GM21786 (cell line): ENCODE results near the gene ZMIZ1.

Source experiments
- ATAC-seq: cut with Tn5 transposase; IDR thresholded peaks from one replicate; pipeline ENCODE4 v1.9.1; 2021; ENCODE audit not compliant: unreplicated experiment

ZMIZ1 gene

GRCh38 chr10:79116368-79116767 lies 47.6 kb downstream of the ZMIZ1 start:
- peak; percentile 26 for ATAC-seq

DNA sequence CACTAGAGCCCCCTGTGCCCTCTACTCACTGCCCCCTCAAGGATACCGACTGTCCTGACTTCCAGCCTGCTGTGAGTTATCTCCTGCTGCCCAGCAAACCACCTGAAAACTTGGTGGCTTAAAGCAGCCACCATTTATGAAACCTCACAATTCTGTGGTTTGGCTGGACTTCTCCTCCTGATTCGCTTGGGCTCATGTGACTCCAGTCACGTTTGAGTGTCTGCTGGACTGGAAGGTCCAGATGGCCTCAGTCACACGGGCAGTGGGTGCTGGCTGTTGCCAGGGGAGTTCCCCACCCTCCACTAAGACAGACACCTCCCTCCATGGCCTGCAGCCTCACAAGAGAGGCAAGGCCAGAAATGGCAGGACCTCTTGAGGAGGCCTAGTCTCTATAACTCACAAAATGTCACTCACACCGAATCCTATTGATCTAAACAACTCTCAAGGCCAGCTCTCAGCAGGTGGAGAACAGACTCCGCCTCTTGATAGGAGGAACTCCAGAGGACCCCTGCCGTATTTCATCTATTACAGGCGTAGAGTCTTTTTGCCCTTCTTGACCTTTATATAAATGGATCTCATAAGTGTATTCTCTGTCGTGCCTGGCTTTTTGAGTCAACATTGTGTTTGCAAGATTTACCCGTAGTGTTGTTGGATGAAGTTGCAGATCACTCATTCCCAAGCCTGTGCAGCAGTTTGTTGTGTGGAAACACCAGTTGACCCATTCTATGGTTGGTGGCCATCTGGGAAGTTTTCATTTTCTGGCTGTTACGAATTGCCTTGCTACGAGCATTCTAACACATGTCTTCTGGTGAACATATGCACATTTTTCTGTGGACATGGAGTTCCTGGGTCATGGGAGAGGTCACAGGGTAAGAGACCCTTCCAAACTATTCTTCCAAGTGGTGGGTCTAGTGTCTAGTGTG lies 48.3 kb downstream of the ZMIZ1 start:
- peak; percentile 83 for ATAC-seq

GRCh38 chr10:79118286-79119202 lies 49.8 kb downstream of the ZMIZ1 start:
- no peak for ATAC-seq

GRCh38 chr10:79119306-79119705 lies 50.5 kb downstream of the ZMIZ1 start:
- ATAC-seq: no peak

DNA sequence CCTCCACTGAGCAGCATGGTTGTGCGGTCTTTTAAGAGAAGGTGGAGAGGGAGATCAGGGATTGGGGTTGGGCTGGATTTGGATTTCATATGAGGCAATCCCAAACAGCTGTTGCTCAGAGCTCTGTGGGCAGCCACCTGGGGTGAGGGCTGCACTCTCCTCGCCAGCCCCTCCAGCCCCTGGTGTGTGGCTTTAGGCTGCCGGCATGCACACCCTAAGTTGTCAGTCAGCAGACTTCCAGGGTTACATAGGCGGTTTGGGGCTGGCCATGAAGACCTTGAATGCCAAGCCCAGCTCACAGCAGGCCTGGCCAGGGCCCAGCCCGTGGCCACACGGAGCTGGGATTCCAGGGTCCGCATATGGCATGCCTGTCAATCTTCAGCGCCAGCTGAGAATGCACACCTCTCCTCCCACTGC lies 54.8 kb downstream of the ZMIZ1 start:
- ATAC-seq: no peak

GRCh38 chr10:79124066-79124465 lies 55.3 kb downstream of the ZMIZ1 start:
- ATAC-seq: no peak

GRCh38 chr10:79125092-79125491 lies 56.3 kb downstream of the ZMIZ1 start:
- ATAC-seq: no peak

DNA sequence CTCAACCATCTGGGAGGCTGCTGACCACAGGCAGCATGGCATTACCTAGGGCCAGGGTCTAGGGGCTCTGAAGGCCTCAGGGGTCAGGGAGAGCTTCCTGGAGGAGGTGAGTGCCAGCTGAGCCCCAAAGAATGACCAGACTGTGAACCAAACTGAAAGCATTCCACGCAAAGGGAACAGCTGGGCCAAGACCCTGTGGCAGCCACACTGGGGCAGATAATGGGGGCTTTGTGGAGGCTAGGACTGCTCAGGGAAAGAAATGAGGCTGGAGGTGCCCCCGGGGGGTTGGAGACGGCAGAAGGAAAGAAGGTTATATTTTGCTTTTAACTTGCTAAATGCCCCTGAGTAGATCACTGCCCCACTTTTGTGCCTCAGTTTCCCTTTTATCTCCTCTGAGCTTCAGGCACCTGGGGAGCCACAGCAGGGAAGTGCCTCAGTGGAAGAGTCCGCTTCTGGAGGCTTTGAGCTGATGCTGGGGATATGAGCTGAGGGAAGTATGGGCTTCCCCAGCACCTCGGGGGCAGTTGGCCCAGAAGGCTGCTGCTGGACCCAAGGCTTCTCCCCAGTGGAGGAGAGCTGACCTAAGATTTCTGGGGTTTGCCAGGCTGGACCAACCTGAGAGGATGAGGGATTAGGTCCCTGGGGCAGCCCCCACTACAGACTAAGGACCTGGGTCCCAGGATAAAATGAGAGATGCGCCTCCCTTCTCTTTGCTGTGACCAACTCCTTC lies 57.8 kb downstream of the ZMIZ1 start:
- no peak for ATAC-seq

- ATAC-seq: no peak
Measured at GRCh38 chr10:79127151-79127961, 58.6 kb downstream of the ZMIZ1 start.

- no peak for ATAC-seq
Measured at GRCh38 chr10:79128241-79128922, 59.6 kb downstream of the ZMIZ1 start.

- no peak for ATAC-seq
Measured at GRCh38 chr10:79128923-79129305, 60.1 kb downstream of the ZMIZ1 start.

- no peak for ATAC-seq
Measured at GRCh38 chr10:79129361-79129997, 60.7 kb downstream of the ZMIZ1 start.

DNA sequence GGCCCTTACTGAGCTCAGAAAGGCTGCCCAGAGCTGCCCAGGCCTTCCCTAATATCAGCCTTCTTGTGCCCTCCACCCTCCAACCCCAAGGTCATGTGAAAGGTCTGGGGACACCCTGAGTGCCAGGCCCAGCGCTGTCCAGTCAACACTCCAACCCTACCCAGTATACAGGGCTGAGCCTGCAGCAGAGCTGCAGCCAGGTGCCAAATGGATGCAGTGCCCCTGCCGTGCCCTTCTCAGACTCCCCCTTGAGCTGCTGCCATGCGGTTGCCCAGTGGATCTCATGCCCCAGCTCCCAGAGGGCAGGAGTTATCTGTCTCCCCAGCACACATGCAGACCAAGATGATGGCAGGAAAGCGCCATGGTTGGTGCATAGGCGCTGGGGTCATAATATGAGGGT lies 61.5 kb downstream of the ZMIZ1 start:
- no peak for ATAC-seq

DNA sequence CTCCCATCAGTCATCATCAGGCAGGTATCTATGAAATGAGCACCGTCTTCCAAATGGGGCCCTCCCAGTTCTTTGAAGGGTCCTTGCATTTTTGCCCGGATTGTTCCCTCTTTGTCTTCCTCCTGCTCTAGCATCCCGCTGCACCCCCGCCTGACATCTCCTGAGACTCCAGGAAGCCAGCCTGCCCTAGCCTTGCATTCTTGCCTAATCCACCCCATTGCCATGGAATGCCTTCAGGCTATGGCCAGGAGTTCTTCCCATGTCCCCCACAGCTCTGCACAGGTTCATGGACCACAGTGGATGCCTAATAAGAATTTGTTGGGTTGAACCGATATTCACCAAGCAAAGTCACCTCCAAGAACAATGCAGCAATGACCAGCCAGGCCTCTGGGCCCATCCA lies 62.1 kb downstream of the ZMIZ1 start:
- no peak for ATAC-seq

DNA sequence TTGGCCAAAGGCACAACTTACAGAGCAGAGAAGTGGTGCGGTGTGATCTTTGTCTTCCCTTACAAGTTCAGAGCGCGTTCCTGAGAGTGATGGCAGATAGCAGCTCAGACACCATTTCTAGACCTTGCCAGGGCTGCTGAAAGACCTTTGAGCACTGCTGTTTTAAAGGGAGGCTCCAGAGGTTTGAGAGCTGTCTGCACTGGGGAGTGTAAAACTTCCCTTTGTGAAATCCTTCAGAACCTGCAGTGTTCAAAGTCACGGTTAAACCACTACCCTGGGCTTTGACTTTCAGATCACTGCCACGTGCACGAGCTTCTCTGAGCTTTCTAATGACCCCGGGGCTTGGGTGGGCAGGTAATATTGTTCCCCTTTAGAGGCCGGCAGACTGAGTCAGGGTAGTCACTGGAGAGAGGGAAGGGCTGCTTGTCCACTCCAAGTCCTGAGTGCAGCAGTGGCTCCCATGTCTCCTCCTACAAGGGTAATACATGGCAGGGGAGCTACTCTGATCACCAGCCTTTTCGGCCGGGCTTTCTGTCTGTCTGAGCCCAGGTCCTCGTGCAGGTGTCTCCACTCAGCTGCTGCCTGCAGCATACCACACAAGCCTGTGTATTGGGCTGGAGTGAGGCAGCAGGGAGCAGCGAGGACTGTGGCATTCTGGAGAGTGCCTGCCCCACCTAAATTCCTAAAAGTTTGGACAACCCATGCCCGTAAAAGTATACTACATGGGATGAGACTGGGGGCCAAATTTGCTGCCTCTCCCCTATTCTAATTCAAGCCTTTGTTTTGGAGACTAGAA lies 63.3 kb downstream of the ZMIZ1 start:
- ATAC-seq: no peak

GRCh38 chr10:79132681-79133381 lies 64.1 kb downstream of the ZMIZ1 start:
- no peak for ATAC-seq

DNA sequence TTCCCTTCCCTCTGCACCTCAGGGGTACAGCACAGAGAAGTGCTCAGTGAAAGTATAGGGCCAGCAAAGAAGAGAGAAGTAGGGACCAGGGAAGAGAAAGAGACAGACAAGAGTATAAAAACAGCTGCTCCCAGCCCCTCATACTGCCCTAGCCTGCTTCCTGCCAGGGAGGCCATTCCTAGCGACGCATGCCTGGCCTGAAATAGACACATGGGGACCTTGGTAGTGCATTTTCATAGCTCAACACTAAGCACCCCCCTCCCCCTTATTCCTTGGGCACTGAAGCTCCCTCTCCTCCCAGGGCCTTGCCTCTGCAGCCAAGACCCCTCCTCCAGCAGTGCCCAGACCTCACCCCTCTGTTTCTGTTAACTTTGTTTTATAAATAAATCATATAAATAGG lies 64.7 kb downstream of the ZMIZ1 start:
- no peak for ATAC-seq

DNA sequence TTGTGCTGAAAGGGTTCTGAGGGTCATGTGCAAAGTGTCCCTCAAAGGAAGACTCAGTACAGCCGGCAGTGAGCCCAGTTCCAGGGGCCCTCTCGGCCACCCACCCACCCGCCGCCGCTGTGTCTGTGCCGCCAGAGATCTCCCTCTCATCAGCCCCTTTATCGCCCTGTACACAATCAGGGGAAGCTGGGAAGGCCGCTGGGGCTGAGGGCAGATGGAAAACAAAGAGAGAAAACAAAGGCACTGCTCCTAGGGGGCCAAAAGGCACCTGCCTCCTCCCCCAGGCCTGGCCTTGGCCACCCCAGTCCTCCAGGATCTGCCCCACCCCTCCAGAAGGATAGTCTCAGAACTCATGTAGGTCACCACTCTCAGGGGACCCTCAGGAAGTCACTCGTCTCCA lies 67.0 kb downstream of the ZMIZ1 start:
- ATAC-seq: no peak
